Activated T-helper 1 cell treated with anti-CD3 and anti-CD28 coated beads, Interleukin-2, amount 50 U/mL, for 16 hours (primary cell): Measurements from ENCODE around the gene TBC1D9.

Experiments
- DNase-seq, 2 donors: peaks; one replicate each; pipeline ENCODE4 v3.0.0-alpha.2; 2020; ENCODE audit warnings: low read depth in 1 of 2, low spot score in 1 of 2

TBC1D9 gene

DNA sequence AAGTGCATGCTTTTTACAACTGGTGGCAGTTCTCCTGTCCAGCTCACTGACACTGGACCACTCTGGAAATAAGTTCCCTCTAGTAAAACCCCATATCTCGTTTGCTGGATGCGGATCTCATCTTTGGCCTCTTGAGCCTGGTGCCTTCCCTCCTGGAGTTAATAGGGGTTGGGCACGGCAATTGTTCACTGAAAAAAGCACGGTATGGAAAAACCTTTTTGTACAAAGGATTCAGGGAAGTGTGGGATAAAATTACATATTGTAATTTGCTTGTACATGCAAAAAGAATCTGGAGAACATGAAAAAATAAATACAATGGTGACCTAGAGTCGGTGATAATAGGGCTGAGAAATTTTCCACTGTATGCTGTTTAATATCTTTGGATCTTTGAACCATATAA lies 30.6 kb downstream of the TBC1D9 start:
- DNase-seq, result no peak

DNA sequence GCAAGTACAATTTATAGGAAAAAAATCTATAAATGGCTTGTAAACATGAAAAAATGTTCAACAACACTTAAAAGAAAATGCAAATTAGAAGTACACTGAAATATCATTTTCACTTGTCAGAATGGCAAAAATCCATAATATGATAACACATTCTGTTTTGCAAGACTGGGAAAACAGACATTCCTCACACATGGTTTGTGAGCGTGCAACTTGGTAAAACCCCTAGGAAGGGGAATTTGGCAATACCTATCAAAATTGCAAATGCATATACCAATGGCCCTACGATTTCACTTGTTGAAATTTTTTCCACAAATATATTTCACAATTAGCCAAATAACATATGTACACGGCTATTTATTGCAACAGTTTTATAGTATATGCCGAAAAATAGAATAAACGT lies 31.4 kb downstream of the TBC1D9 start:
- no peak for DNase-seq

DNA sequence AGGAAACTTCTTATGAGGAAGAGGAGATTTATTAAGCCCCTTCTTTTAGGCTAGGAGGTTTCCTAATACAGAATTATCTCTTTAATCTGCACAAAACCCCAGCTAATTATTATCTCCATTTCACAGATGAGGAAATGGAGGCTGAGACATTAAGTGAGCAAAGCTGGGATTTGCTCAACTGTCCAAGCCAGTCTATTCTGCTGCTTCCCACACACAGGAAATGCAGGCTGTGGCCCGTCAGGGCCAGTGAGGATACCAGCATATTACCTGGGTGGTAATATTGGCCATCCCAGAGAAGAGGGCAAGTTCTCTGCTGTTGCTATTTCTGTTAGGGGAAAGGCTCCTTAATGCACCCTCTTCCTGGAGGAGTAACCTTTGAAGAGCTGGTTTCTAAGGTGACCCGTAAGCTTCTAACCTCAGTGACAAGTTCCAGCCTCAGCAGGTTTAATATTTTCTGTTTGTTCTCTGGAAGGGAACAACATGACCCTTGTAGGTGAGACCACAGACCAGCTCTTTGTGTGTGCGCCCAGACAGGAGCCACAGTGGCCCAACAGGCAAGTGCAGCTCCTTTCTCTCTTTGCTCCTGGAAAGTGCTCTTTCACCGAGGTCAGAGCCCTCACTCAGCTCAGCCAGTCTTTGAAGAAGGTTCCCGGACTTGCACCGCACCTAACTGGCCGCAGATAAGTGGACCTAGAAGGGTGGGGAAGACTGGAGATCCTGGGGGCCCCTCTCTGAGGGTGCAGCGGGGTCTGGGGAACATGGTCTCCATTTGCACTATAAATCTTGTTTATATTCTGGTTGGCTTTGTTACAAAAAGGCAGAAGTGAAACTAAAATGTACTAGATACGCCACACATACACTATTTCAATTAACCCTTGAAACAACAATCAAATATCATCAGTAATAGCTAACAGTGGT lies 35.5 kb downstream of the TBC1D9 start:
- no peak for DNase-seq

DNA sequence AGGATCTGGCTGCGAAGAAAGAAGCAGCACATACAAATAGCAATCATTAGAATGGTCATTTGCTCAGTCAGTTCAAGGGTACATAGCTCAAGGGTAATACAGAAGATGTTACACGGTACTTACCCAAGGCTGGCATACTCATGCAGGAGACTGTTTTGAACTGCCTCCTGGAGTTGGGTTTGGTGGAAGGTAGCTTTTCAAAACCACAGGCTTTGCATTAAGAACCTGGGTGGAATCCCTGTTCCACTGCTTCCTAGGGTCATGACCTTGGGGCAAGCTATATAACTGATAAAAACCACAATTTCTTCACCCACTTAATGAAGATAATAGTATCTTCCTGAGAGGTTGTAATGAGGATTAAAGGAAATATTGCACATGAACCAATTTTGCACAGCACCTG lies 36.5 kb downstream of the TBC1D9 start:
- no peak for DNase-seq

DNA sequence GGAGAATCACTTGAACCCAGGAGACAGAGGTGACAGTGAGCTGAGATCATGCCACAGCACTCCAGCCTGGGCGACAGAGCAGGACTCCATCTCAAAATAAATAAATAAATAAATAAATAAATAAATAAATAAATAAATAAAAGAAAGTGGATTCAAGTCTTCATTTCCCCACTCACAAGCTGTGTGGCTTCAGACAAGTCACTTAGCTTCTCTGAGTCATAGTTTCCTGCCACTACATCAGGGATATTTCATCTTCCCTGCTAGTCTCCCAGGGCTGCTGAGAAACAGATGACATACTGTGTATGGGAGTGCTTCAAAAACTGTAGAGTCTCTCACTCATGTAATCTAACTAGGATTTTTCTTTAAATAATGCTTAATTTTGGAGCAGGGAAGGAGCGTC lies 37.2 kb downstream of the TBC1D9 start:
- no peak for DNase-seq

DNA sequence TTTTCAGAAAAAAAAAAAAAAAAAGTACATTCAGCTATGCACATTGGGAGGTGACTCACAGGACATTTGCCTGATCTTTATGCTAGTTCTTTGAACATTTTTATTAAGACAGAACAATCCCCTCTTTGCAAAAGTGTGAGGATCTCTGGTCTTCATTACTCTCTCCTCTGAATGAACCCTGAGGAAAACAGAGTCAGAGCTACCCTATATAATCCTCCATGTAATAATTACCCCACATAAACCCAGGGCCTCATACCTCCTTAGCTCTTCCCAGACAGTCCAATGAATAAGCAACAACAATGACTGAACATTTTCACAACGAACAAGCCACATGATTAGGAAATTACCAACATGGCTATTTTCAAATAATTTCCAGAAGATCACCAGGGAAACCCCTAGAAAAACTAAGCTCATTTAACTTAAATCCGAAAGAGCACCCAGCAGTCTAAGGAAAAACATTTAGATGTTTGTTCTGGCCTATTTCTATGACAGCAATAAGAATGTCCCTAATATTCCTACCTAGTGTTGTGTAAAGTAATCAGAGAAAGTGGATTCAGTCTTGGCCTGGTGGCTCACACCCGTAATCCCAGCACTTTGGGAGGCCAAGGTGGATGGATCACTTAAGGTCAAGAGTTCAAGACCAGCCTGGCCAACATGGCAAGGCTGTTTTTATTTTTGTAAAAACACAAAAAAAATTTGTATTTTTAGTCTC lies 37.8 kb downstream of the TBC1D9 start:
- DNase-seq, result no peak

DNA sequence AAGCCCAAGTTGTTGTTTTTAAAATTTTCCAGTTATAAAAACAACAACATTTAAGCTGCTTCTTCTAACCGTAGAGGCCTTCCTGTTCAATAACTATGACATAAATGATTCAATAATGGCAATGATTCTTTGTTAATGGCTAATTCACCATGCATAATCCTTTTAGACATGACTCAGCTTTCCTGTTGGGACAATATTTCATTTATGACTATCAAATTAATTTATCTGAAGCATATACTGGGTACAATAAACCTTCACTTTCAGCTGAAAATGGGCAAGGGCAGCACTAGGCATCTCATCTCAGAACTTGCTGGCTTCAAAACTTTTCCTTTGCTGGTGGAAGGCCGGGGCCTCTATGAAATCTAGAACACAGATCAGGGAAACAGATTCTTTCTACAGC lies 38.9 kb downstream of the TBC1D9 start:
- no peak for DNase-seq

DNA sequence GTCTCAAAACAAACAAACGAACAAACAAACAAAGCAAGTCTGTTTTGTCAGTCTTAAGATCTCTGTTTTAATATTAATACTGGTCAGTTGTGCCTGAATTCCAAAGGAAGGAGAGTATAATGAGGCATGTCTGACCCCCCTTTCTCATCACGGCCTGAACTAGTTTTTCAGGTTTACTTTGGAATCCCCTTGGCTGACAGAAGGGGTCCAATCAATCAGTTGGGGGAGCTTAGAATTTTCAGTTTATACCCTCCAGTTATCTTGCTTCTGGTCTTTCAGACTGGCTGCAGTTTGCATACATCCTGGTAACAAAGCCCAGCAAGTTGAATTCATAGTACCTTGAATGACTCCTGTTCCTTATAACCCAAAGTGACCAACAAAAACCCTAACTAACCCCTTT lies 41.1 kb downstream of the TBC1D9 start:
- no peak for DNase-seq

DNA sequence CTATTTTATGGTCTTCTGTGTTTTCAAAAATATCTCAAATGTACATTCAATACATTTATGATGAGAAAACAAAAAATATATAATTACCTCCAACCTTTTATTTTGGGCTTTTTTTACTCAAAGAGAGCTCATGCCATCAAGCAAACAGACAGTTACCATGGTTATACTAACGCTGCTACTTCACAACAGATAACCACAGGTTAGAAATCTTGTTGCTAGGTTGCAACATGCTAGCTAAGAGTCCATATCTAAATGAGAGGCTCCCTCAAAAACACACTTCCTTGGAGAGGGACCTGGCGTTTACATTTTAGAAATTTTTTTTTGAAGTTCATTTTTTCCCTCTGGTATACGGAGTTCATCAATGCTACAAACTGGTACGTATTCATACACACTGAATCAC lies 44.3 kb downstream of the TBC1D9 start:
- no peak for DNase-seq

DNA sequence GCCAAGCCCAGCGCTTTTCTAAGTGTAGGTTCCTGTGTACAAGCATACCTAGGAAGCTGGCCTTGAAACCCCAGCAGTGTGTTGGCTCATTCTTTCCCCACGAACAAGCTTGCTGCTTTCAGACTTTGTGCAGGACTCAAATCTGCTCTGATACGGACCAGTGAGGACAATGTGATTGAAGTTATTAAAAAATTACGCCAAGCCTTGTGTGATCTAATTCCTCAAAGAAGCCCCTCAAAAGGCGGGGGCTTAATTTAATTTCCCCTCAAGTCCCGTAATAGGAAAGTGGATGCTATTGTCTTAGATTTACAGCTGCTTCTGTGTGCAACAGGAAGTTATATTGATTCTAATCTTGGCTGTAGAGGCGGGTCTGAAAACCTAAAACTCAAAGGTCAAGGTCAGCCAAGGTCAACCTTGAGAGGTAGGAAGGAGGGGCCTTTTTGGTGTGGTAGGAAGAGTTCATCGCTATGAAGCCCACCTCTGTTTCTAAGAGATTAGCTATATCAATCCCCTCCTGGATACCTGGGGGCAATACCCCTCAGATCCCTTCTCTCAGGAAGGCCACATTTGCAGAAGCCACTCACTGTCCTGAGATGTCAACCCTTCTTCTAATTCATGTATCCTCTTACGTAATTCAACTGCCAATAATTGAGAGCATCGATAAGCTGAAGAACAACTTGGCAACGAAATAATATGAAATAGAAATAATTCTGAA lies 45.1 kb downstream of the TBC1D9 start:
- DNase-seq, result no peak

DNA sequence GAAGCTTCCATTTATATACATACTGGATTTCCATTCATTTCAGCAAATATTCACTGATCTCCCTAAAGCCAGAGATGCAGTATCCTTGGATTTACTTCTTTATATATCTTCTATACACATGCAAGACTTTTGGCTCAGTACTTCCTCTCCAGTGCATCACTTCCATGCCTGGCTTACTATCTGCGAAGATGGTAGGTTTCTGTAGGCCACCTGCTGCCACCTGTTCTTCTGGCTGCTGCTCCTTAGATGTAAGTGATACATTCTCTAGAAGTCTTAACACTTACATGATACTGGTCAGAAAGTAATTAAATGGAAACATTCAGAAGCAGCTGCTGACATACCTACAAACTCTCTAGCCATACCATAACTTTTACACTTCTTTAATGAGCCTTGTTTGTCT lies 48.9 kb downstream of the TBC1D9 start:
- DNase-seq, result no peak

DNA sequence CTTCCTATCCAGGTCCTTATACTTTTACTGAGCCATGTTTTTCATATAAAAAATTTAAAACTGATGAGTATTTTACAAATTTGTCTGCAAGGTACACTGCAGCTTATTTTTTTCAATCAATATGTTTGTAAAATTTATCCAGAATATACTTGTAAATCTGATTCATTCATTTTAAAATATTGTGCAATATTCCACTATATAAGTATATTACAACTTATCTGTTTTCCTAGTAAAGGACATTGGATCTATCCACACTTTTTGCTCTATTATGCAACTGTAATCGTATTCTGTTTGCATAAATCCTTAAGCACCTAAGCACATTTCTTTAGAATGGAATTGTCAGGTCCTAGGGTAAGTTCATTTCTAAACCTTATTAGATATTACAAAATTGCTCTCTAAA lies 49.5 kb downstream of the TBC1D9 start:
- no peak for DNase-seq

DNA sequence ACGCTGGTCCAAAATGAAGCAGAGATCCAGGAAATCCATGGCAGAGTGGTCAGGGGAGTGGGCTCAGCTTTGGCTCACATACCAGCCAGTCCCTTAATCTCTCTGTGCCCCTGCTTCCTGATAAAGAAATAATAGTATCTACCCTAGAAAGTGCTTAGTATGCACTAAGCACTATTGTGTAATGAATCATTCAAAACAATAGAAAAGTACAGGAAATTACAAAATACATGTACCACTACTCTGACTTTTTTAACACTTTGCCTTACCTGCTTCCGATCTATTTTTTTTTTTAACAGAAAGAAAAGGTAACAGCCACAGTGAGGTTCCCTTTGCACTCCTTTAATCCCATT lies 49.9 kb downstream of the TBC1D9 start:
- DNase-seq, result no peak

DNA sequence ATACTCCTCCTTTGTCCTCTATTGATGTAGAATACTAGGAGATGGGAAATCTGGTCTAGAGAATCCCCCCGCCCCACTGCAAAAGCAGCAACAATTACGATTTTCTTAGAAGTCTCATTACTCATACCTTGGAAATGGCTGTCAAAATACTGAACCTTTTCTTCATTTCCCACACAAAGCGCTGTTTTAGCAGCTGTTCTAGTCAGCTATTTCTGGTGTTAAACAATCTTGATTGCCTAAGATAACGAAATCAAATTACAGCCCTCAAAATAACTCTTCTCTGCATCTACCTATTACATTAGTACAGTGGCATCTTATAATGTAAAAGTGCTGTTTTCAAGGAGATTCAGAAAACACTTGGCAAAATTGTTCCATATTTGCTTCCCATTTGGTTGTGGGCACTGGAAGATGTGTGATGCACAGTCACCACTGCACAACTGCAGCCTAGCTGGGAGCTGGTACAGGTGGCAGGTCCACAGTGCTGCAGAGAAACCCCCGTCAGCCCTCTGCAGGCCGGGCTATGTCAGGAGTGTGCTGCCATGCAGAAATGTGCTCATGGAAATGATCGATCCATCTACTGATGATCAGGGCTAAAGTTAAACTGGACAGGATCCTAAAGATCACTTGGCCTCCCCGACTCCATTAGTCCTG lies 50.4 kb downstream of the TBC1D9 start:
- no peak for DNase-seq

DNA sequence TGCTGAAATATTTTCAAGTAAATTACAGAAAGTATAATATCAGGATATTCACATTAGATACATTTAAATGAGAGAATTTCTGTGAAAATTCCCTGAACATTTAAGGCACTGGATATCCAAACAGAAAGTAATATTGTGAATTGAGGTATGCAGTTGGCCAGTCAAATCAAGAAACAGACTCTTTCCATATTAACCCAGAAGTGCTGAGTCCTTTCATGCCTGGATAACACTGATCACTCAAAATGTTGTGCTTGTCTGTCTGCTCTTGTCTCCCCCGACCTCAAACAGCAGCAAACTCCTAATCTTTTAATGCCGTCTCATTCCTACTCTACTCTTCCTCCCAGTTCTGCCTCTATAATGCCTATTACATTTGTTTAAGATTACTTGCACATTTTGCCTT lies 51.2 kb downstream of the TBC1D9 start:
- no peak for DNase-seq

DNA sequence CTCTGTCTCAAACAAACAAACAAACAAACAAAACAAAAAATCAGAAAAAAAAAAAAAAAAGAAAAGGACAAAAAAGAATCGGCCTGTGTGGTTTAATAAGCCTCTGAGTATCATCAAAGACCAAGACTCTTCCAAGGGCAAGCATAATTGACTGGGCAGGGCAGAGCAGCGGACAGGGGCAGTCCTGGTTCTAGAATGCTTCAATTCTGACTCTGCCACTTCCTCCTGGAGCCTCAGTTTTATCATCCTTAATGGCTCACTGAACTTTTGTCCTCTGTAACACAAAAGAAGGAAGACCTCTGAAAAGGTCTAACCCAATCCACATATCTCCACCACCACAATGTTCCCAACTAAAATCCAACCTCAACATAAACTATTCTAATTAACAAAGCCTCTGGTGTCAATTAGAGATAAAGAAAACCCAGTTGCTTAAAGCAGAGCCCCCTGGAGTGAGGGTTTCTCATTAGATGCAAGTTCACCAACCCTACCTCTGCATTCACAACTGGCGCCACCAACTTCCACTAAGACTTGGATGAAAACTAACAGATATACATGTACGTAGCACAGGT lies 51.7 kb downstream of the TBC1D9 start:
- no peak for DNase-seq

DNA sequence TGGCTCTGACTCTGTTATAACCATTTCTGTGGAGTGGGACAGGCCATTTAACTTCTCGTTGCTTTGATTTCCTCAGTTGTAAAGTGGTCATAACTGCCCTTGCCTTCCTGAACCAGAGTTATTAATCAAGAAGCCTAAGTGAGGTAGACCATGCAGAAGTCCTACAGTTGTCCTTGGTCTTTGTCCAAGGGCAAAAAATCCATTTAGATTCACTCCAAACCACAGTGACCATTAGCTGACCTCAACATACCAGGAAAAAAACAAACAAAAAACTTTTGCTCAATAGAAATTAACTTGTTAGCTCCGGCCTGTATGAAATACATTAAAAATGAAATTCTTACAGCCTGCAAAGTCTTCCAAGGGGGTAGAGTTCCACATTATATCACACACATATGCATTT lies 52.7 kb downstream of the TBC1D9 start:
- no peak for DNase-seq

DNA sequence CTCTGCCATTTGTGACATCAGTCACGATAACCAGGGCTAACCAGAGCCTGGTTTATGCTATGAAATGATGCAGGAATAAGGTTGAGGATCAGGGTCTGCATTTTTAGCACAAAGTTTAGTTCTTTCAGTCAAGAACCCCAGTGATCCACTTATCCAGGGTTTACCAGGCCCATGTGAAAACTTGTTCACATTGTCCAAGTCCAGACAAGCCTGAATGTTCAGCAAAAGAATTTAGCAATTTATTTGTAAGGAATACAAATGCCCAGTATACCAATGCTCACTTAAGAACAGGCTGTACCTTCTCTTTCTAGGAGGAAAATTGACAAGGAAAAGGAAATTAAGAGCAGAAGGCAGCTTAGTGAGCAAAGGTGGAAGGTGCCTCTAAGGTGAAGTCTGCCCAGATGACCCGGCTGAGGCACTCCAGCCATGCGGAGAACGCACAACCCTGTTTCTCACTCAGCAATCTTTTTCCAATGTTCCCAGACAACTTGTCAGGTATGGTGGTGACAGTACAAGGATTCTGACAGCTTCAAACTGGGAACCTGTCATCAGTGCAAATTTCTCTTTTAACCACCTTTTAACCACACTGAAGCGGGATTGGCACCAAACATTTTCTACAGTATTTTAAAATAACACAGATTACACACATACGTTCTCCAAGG lies 54.0 kb downstream of the TBC1D9 start:
- no peak for DNase-seq

DNA sequence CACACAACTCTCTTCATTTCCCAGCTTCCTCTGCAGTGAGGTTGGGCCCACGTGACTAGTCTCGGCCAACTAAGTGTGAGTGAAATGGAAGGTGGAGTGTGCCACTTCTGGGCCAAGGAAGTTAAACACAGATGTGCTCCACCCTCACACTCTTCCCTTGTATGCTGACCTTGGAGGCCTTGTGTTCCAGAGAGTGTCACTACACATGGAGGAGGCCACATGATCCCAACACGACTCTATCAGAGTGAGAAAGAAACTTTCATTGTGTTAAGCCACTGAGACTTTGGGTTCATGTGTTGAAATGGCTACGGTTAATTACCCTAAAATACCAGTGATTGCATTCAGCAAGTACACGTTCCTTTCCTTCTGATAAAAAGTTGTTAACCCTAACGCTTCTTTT lies 55.1 kb downstream of the TBC1D9 start:
- DNase-seq, result no peak

DNA sequence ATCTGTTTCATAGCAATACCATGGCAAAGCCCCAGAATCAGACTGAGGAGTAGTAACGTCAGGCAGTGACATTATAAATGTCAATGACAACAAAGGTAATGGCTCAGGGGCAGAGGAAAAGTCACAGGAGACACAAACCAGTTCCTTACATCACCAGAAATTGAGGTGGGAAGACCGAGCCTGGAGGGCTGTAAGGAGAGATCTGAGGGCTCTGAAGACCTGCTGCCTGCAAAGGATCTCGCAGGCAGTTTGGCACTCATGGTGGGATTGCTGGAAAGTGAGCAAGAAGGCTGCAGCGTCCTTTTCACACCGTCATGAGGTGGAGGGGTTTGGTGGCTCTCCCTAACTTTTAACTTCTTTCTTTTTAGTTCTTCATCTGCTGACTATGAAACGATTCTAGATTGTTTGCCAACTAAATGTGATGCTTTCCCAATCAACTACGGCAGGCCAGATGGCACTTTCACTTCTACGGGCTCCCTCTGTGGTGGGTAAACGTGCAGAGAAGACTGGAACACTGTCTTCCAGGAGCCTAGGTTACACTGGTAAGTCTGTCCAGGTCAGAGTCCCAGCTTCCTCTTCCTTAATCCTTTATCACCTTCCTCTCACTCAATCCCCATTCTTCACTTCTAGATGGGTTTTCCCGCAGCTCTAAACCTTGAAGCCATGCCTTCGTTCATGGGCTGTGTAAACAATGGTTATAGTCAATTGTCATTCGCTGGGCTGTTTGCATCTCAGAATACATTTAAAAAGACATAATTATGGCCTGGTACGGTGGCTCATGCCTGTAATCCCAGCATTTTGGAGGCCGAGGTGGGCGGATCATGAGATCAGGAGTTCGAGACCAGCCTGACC lies 58.2 kb downstream of the TBC1D9 start:
- no peak for DNase-seq
